ENCODE results near the gene SKIDA1.
A peak's percentile ranks its signal among the peaks of the same experiment; 100 is the strongest.

Gene SKIDA1

GRCh38 chr10:21501731-21502347 lies 23.6 kb downstream of the SKIDA1 start:
- H3K36me3 ChIP-seq (ENCODE audit: control insufficient read depth in 2 of 2, insufficient read depth in 2 of 2, low read length in 2 of 2), result no peaks in the 10 kb centered on the region
- peaks cover 25 to 33% of the 10 kb centered on the region in 2 donors for H3K27me3 ChIP-seq (ENCODE audit: control insufficient read depth in 2 of 2, insufficient read depth in 2 of 2, low read length in 2 of 2)
- no peak overlapping the region for H3K9ac ChIP-seq (ENCODE audit: low read depth in 1 of 2, low read length in 2 of 2)
- H3K27ac ChIP-seq (ENCODE audit: low read depth in 2 of 2, low read length in 2 of 2), result no peak overlapping the region
- H3K9me3 ChIP-seq (ENCODE audit: control insufficient read depth in 2 of 2, low read length in 2 of 2), result no peaks in the 10 kb centered on the region
- H3K4me1 ChIP-seq (ENCODE audit: control insufficient read depth in 2 of 2, insufficient read depth in 2 of 2, low read length in 2 of 2), result peaks cover 3 to 6% of the 10 kb centered on the region in 2 donors
- no peak overlapping the region for H3K4me3 ChIP-seq (ENCODE audit: low read length in 2 of 2)

- Histone ChIP-seq H3K36me3 (ENCODE audit: control insufficient read depth in 2 of 2, insufficient read depth in 2 of 2, low read length in 2 of 2) (no peaks in the 10 kb centered on the region), H3K9ac (ENCODE audit: low read depth in 1 of 2, low read length in 2 of 2) (no peak overlapping the region), H3K4me3 (ENCODE audit: low read length in 2 of 2) (no peak overlapping the region), H3K9me3 (ENCODE audit: control insufficient read depth in 2 of 2, low read length in 2 of 2) (no peaks in the 10 kb centered on the region), H3K27me3 (ENCODE audit: control insufficient read depth in 2 of 2, insufficient read depth in 2 of 2, low read length in 2 of 2) (peaks cover 26 to 32% of the 10 kb centered on the region in 2 donors), H3K4me1 (ENCODE audit: control insufficient read depth in 2 of 2, insufficient read depth in 2 of 2, low read length in 2 of 2) (peaks cover 8 to 9% of the 10 kb centered on the region in 2 donors), H3K27ac (ENCODE audit: low read depth in 2 of 2, low read length in 2 of 2) (no peak overlapping the region)
These were observed 24.4 kb downstream of the SKIDA1 start for GRCh38 chr10:21501091-21501490.

- Histone ChIP-seq H3K4me1 (ENCODE audit: control insufficient read depth in 2 of 2, insufficient read depth in 2 of 2, low read length in 2 of 2) (peaks cover 11% of the 10 kb centered on the region in 2 donors), H3K27ac (ENCODE audit: low read depth in 2 of 2, low read length in 2 of 2) (no peak overlapping the region), H3K9ac (ENCODE audit: low read depth in 1 of 2, low read length in 2 of 2) (no peak overlapping the region), H3K27me3 (ENCODE audit: control insufficient read depth in 2 of 2, insufficient read depth in 2 of 2, low read length in 2 of 2) (peaks cover 27 to 28% of the 10 kb centered on the region in 2 donors), H3K9me3 (ENCODE audit: control insufficient read depth in 2 of 2, low read length in 2 of 2) (no peaks in the 10 kb centered on the region), H3K4me3 (ENCODE audit: low read length in 2 of 2) (no peak overlapping the region), H3K36me3 (ENCODE audit: control insufficient read depth in 2 of 2, insufficient read depth in 2 of 2, low read length in 2 of 2) (no peaks in the 10 kb centered on the region)
These were observed 24.9 kb downstream of the SKIDA1 start for GRCh38 chr10:21500578-21500910.

GRCh38 chr10:21499701-21500577 lies 25.5 kb downstream of the SKIDA1 start:
- H3K27ac ChIP-seq (ENCODE audit: low read depth in 2 of 2, low read length in 2 of 2), result no peak overlapping the region
- H3K9me3 ChIP-seq (ENCODE audit: control insufficient read depth in 2 of 2, low read length in 2 of 2), result no peaks in the 10 kb centered on the region
- peaks cover 31 to 33% of the 10 kb centered on the region in 2 donors for H3K27me3 ChIP-seq (ENCODE audit: control insufficient read depth in 2 of 2, insufficient read depth in 2 of 2, low read length in 2 of 2)
- no peak overlapping the region for H3K9ac ChIP-seq (ENCODE audit: low read depth in 1 of 2, low read length in 2 of 2)
- no peaks in the 10 kb centered on the region for H3K36me3 ChIP-seq (ENCODE audit: control insufficient read depth in 2 of 2, insufficient read depth in 2 of 2, low read length in 2 of 2)
- peak overlapping the region in 1 of 2 donors; percentile 31 for H3K4me3 ChIP-seq (ENCODE audit: low read length in 2 of 2)
- H3K4me1 ChIP-seq (ENCODE audit: control insufficient read depth in 2 of 2, insufficient read depth in 2 of 2, low read length in 2 of 2), result peaks cover 17% of the 10 kb centered on the region in 2 donors

GRCh38 chr10:21498986-21499385 lies 26.5 kb downstream of the SKIDA1 start:
- no peaks in the 10 kb centered on the region for H3K9me3 ChIP-seq (ENCODE audit: control insufficient read depth in 2 of 2, low read length in 2 of 2)
- H3K4me1 ChIP-seq (ENCODE audit: control insufficient read depth in 2 of 2, insufficient read depth in 2 of 2, low read length in 2 of 2), result peaks cover 22 to 23% of the 10 kb centered on the region in 2 donors
- H3K36me3 ChIP-seq (ENCODE audit: control insufficient read depth in 2 of 2, insufficient read depth in 2 of 2, low read length in 2 of 2), result no peaks in the 10 kb centered on the region
- no peak overlapping the region for H3K27ac ChIP-seq (ENCODE audit: low read depth in 2 of 2, low read length in 2 of 2)
- no peak overlapping the region for H3K9ac ChIP-seq (ENCODE audit: low read depth in 1 of 2, low read length in 2 of 2)
- no peak overlapping the region for H3K4me3 ChIP-seq (ENCODE audit: low read length in 2 of 2)
- peaks cover 40 to 41% of the 10 kb centered on the region in 2 donors for H3K27me3 ChIP-seq (ENCODE audit: control insufficient read depth in 2 of 2, insufficient read depth in 2 of 2, low read length in 2 of 2)

GRCh38 chr10:21498377-21498776 lies 27.1 kb downstream of the SKIDA1 start:
- Histone ChIP-seq H3K4me3 (ENCODE audit: low read length in 2 of 2) (no peak overlapping the region), H3K4me1 (ENCODE audit: control insufficient read depth in 2 of 2, insufficient read depth in 2 of 2, low read length in 2 of 2) (peaks cover 22 to 23% of the 10 kb centered on the region in 2 donors), H3K9ac (ENCODE audit: low read depth in 1 of 2, low read length in 2 of 2) (no peak overlapping the region), H3K27ac (ENCODE audit: low read depth in 2 of 2, low read length in 2 of 2) (no peak overlapping the region), H3K9me3 (ENCODE audit: control insufficient read depth in 2 of 2, low read length in 2 of 2) (no peaks in the 10 kb centered on the region), H3K27me3 (ENCODE audit: control insufficient read depth in 2 of 2, insufficient read depth in 2 of 2, low read length in 2 of 2) (peaks cover 43 to 44% of the 10 kb centered on the region in 2 donors), H3K36me3 (ENCODE audit: control insufficient read depth in 2 of 2, insufficient read depth in 2 of 2, low read length in 2 of 2) (no peaks in the 10 kb centered on the region)

GRCh38 chr10:21497177-21497807 lies 28.2 kb downstream of the SKIDA1 start:
- H3K27me3 ChIP-seq (ENCODE audit: control insufficient read depth in 2 of 2, insufficient read depth in 2 of 2, low read length in 2 of 2), result peaks cover 40 to 44% of the 10 kb centered on the region in 2 donors
- H3K9me3 ChIP-seq (ENCODE audit: control insufficient read depth in 2 of 2, low read length in 2 of 2), result no peaks in the 10 kb centered on the region
- no peaks in the 10 kb centered on the region for H3K36me3 ChIP-seq (ENCODE audit: control insufficient read depth in 2 of 2, insufficient read depth in 2 of 2, low read length in 2 of 2)
- peak overlapping the region; percentile 71 to 77 for H3K4me3 ChIP-seq (ENCODE audit: low read length in 2 of 2)
- peak overlapping the region in 1 of 2 donors; percentile 23 for H3K27ac ChIP-seq (ENCODE audit: low read depth in 2 of 2, low read length in 2 of 2)
- no peak overlapping the region for H3K9ac ChIP-seq (ENCODE audit: low read depth in 1 of 2, low read length in 2 of 2)
- H3K4me1 ChIP-seq (ENCODE audit: control insufficient read depth in 2 of 2, insufficient read depth in 2 of 2, low read length in 2 of 2), result peaks cover 22 to 23% of the 10 kb centered on the region in 2 donors

- H3K4me3 ChIP-seq (ENCODE audit: low read length in 2 of 2), result peak overlapping the region; percentile 71 to 77
- H3K9ac ChIP-seq (ENCODE audit: low read depth in 1 of 2, low read length in 2 of 2), result peak overlapping the region; percentile 3 to 41
- H3K27ac ChIP-seq (ENCODE audit: low read depth in 2 of 2, low read length in 2 of 2), result peak overlapping the region in 1 of 2 donors; percentile 23
- peaks cover 40 to 41% of the 10 kb centered on the region in 2 donors for H3K27me3 ChIP-seq (ENCODE audit: control insufficient read depth in 2 of 2, insufficient read depth in 2 of 2, low read length in 2 of 2)
- H3K4me1 ChIP-seq (ENCODE audit: control insufficient read depth in 2 of 2, insufficient read depth in 2 of 2, low read length in 2 of 2), result peaks cover 22 to 23% of the 10 kb centered on the region in 2 donors
- H3K9me3 ChIP-seq (ENCODE audit: control insufficient read depth in 2 of 2, low read length in 2 of 2), result no peaks in the 10 kb centered on the region
- no peaks in the 10 kb centered on the region for H3K36me3 ChIP-seq (ENCODE audit: control insufficient read depth in 2 of 2, insufficient read depth in 2 of 2, low read length in 2 of 2)
These were observed 28.9 kb downstream of the SKIDA1 start for GRCh38 chr10:21496343-21497176.

- no peaks in the 10 kb centered on the region for H3K36me3 ChIP-seq (ENCODE audit: control insufficient read depth in 2 of 2, insufficient read depth in 2 of 2, low read length in 2 of 2)
- H3K4me3 ChIP-seq (ENCODE audit: low read length in 2 of 2), result peak overlapping the region; percentile 71 to 77
- H3K9ac ChIP-seq (ENCODE audit: low read depth in 1 of 2, low read length in 2 of 2), result peak overlapping the region in 1 of 2 donors; percentile 27
- H3K27me3 ChIP-seq (ENCODE audit: control insufficient read depth in 2 of 2, insufficient read depth in 2 of 2, low read length in 2 of 2), result peaks cover 36 to 41% of the 10 kb centered on the region in 2 donors
- H3K4me1 ChIP-seq (ENCODE audit: control insufficient read depth in 2 of 2, insufficient read depth in 2 of 2, low read length in 2 of 2), result peaks cover 22 to 23% of the 10 kb centered on the region in 2 donors
- no peaks in the 10 kb centered on the region for H3K9me3 ChIP-seq (ENCODE audit: control insufficient read depth in 2 of 2, low read length in 2 of 2)
- H3K27ac ChIP-seq (ENCODE audit: low read depth in 2 of 2, low read length in 2 of 2), result peak overlapping the region in 1 of 2 donors; percentile 16
These were observed 29.6 kb downstream of the SKIDA1 start for GRCh38 chr10:21495752-21496342.

Measured in mucosa of rectum (tissue), 2 donors.